H1 (cell line): ENCODE data around the gene ABCG8.

Source experiments
- BACH1 ChIP-seq: IDR thresholded peaks from 2 replicates; pipeline ENCODE4 v1.6.1; 2012; ENCODE audit warnings: low read length, improper control_type of control experiment
- CEBPB ChIP-seq: IDR thresholded peaks from 2 replicates; pipeline ENCODE4 v1.6.1; 2012; ENCODE audit warnings: low read depth, low read length
- CHD1 ChIP-seq: IDR thresholded peaks from 2 replicates; pipeline ENCODE4 v1.6.1; 2012; ENCODE audit warnings: low read depth, low read length, improper control_type of control experiment
- CHD2 ChIP-seq: IDR thresholded peaks from 2 replicates; pipeline ENCODE4 v1.6.1; 2012; ENCODE audit warnings: low read length, improper control_type of control experiment
- KDM1A ChIP-seq: fragments of 200-600, 300-600 bp; sonication (generic); IDR thresholded peaks from 2 replicates; pipeline ENCODE4 v1.7.1; 2016; ENCODE audit warnings: mild to moderate bottlenecking, low read length, borderline replicate concordance
- MAFK ChIP-seq: IDR thresholded peaks from 2 replicates; pipeline ENCODE4 v1.6.1; 2012; ENCODE audit warnings: low read depth, mild to moderate bottlenecking, improper control_type of control experiment, low read length
- POLR2A ChIP-seq, 2 experiments: IDR thresholded peaks; 1 replicate in 1 of 2; 2 replicates in 1 of 2; pipeline ENCODE4 v1.6.1; 2011; ENCODE audit warnings: low read depth in 2 of 2, low read length in 2 of 2, mild to moderate bottlenecking in 2 of 2; ENCODE audit errors: control extremely low read depth in 1 of 2
- SIN3A ChIP-seq, 2 experiments: IDR thresholded peaks in 1 of 2; conservative IDR thresholded peaks in 1 of 2; 2 replicates each; pipeline ENCODE4 v1.6.1; 2011 to 2012; ENCODE audit warnings: low read length in 2 of 2, improper control_type of control experiment in 1 of 2, low read depth in 1 of 2, mild to moderate bottlenecking in 1 of 2
- SP1 ChIP-seq: IDR thresholded peaks from 2 replicates; pipeline ENCODE4 v1.6.1; 2011; ENCODE audit warnings: low read depth, low read length
- SP4 ChIP-seq: IDR thresholded peaks from 2 replicates; pipeline ENCODE4 v1.6.1; 2012; ENCODE audit warnings: low read length, inconsistent platforms
- TAF1 ChIP-seq: IDR thresholded peaks from 2 replicates; pipeline ENCODE4 v1.6.1; 2011; ENCODE audit warnings: mild to moderate bottlenecking, low read depth, low read length
- TBP ChIP-seq: IDR thresholded peaks from 2 replicates; pipeline ENCODE4 v1.6.1; 2011; ENCODE audit warnings: low read depth, low read length, improper control_type of control experiment
- TF ChIP-seq, protein P1 (sequence below), 3 experiments: IDR thresholded peaks; 1 replicate in 2 of 3; 2 replicates in 1 of 3; pipeline versions ENCODE4 v1.5.1 to v1.6.1; 2011; ENCODE audit warnings: low read length in 3 of 3, mild to moderate bottlenecking in 3 of 3, inconsistent platforms in 2 of 3, low read depth in 1 of 3, moderate library complexity in 1 of 3; ENCODE audit not compliant: insufficient read depth in 1 of 3; ENCODE audit errors: control extremely low read depth in 1 of 3
- TF ChIP-seq, protein P2 (sequence below): IDR thresholded peaks from 2 replicates; pipeline ENCODE4 v1.6.1; 2011; ENCODE audit warnings: low read depth, mild to moderate bottlenecking, low read length; ENCODE audit not compliant: insufficient read depth

GRCh38 chr2:43887176-43887575, 48.4 kb downstream of the ABCG8 start:
- TF ChIP-seq CHD1 (no peak), SP4 (no peak), SP1 (no peak), TAF1 (no peak), POLR2A (IDR thresholded peaks at IDR 0.05; ENCODE audit: control extremely low read depth in 1 of 2, low read depth in 2 of 2, low read length in 2 of 2) (no peak), CHD2 (no peak), BACH1 (no peak), SIN3A (conservative IDR thresholded peaks at IDR 0.05 in 1 of 2, IDR thresholded peaks at IDR 0.05 in 1 of 2; ENCODE audit: low read depth in 1 of 2, low read length in 2 of 2) (no peak), KDM1A (no peak), TBP (no peak), MAFK (no peak), CEBPB (no peak)
- TF ChIP-seq, protein P1, sequence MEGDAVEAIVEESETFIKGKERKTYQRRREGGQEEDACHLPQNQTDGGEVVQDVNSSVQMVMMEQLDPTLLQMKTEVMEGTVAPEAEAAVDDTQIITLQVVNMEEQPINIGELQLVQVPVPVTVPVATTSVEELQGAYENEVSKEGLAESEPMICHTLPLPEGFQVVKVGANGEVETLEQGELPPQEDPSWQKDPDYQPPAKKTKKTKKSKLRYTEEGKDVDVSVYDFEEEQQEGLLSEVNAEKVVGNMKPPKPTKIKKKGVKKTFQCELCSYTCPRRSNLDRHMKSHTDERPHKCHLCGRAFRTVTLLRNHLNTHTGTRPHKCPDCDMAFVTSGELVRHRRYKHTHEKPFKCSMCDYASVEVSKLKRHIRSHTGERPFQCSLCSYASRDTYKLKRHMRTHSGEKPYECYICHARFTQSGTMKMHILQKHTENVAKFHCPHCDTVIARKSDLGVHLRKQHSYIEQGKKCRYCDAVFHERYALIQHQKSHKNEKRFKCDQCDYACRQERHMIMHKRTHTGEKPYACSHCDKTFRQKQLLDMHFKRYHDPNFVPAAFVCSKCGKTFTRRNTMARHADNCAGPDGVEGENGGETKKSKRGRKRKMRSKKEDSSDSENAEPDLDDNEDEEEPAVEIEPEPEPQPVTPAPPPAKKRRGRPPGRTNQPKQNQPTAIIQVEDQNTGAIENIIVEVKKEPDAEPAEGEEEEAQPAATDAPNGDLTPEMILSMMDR (IDR thresholded peaks at IDR 0.05; ENCODE audit: control extremely low read depth in 1 of 3, insufficient read depth in 1 of 3, low read depth in 1 of 3, low read length in 3 of 3) = no peak
- TF ChIP-seq, protein P2, sequence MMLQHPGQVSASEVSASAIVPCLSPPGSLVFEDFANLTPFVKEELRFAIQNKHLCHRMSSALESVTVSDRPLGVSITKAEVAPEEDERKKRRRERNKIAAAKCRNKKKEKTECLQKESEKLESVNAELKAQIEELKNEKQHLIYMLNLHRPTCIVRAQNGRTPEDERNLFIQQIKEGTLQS = no peak
